HepG2 (cell line): ENCODE results near the gene AK9. TPM values are rescaled to one million over a fixed set of nuclear protein-coding genes. Genes with fewer than 3 reads are reported as not detected.
A peak's percentile ranks its signal among the peaks of the same experiment; 100 is the strongest.

Source experiments
- CENPX ChIP-seq: sonication (generic); formaldehyde crosslinking; IDR thresholded peaks from 2 replicates; pipeline ENCODE4 v1.9.0; 2021; ENCODE audit warnings: mild to moderate bottlenecking, missing genetic modification reagents, moderate library complexity
- FOSL2 ChIP-seq: sonication (generic); formaldehyde crosslinking; IDR thresholded peaks from 2 replicates; pipeline ENCODE4 v1.4.0; 2020; ENCODE audit warnings: missing genetic modification reagents
- KDM1A ChIP-seq: IDR thresholded peaks from 2 replicates; pipeline ENCODE4 v1.6.1; 2016; ENCODE audit warnings: missing compliant biosample characterization
- KLF12 ChIP-seq: sonication (generic); formaldehyde crosslinking; IDR thresholded peaks from 2 replicates; pipeline ENCODE4 v1.4.0; 2020; ENCODE audit warnings: missing genetic modification reagents, borderline replicate concordance
- MIER3 ChIP-seq: IDR thresholded peaks from 2 replicates; pipeline ENCODE4 v1.6.1; 2016; ENCODE audit warnings: missing compliant biosample characterization, borderline replicate concordance
- NCOA5 ChIP-seq: sonication (generic); formaldehyde crosslinking; IDR thresholded peaks from 2 replicates; pipeline ENCODE4 v1.4.0; 2020; ENCODE audit warnings: missing genetic modification reagents
- PAX8 ChIP-seq: sonication (generic); formaldehyde crosslinking; IDR thresholded peaks from 2 replicates; pipeline ENCODE4 v1.8.0; 2022; ENCODE audit warnings: mild to moderate bottlenecking, missing genetic modification reagents, borderline replicate concordance
- RFX5 ChIP-seq: IDR thresholded peaks from 2 replicates; pipeline ENCODE4 v1.6.1; 2011; ENCODE audit warnings: low read depth, low read length, improper control_type of control experiment
- SNRNP70 ChIP-seq: fragments of 200-400 bp; formaldehyde crosslinking; IDR thresholded peaks from 2 replicates; pipeline ENCODE4 v1.6.1; 2017; ENCODE audit warnings: mild to moderate bottlenecking, low read depth, low read length, moderate library complexity
- SPEN ChIP-seq: sonication (generic); formaldehyde crosslinking; IDR thresholded peaks from 2 replicates; pipeline ENCODE4 v1.5.1; 2020; ENCODE audit warnings: low read depth, mild to moderate bottlenecking, missing genetic modification reagents
- ZNF296 ChIP-seq: sonication (generic); formaldehyde crosslinking; conservative IDR thresholded peaks from 2 replicates; pipeline ENCODE4 v1.5.0; 2020; ENCODE audit warnings: mild to moderate bottlenecking, missing genetic modification reagents
- ZNF317 ChIP-seq: sonication (generic); formaldehyde crosslinking; IDR thresholded peaks from 2 replicates; pipeline ENCODE4 v1.5.0; 2020; ENCODE audit warnings: mild to moderate bottlenecking, missing genetic modification reagents
- ZNF333 ChIP-seq: sonication (generic); formaldehyde crosslinking; IDR thresholded peaks from 2 replicates; pipeline ENCODE4 v1.4.0; 2020; ENCODE audit warnings: mild to moderate bottlenecking, missing genetic modification reagents, borderline replicate concordance
- ZNF460 ChIP-seq: sonication (generic); formaldehyde crosslinking; IDR thresholded peaks from 2 replicates; pipeline ENCODE4 v1.5.1; 2020; ENCODE audit warnings: missing genetic modification reagents, mild to moderate bottlenecking, borderline replicate concordance
- ZNF629 ChIP-seq: sonication (generic); formaldehyde crosslinking; conservative IDR thresholded peaks from 2 replicates; pipeline ENCODE4 v1.5.0; 2020; ENCODE audit warnings: missing genetic modification reagents
- ZSCAN12 ChIP-seq: sonication (generic); formaldehyde crosslinking; IDR thresholded peaks from 2 replicates; pipeline ENCODE4 v1.9.0; 2021; ENCODE audit warnings: mild to moderate bottlenecking, missing genetic modification reagents
- polyA plus RNA-seq, 8 experiments: library from polyadenylated mRNA; depleted of rRNA in 3 of 8; stranded (reverse) in 7 of 8; unstranded in 1 of 8; fragments of >200 nt; fragmentation: Illumina TruSeq in 4 of 8; extraction: Trizol in 4 of 8; gene quantifications; 2 replicates each; pipeline versions ENCODE4 v1.2.1 to v1.2.3, GENCODE V29; 2011 to 2016; ENCODE audit warnings: low read depth in 4 of 8, missing spikeins in 1 of 8, mixed read lengths in 1 of 8; ENCODE audit not compliant: insufficient read depth in 1 of 8
- total RNA-seq, 5 experiments: library from RNA; depleted of rRNA; stranded (reverse); fragments of >200 nt; fragmentation: Illumina TruSeq; extraction: Trizol; gene quantifications; 2 replicates each; pipeline ENCODE4 v1.2.3, GENCODE V29; 2016; ENCODE audit warnings: low read depth in 1 of 5
- TF ChIP-seq, protein P1 (sequence below): sonication (generic); formaldehyde crosslinking; conservative IDR thresholded peaks from 2 replicates; pipeline ENCODE4 v1.5.0; 2020; ENCODE audit warnings: missing genetic modification reagents
- TF ChIP-seq, protein P2 (sequence below): sonication (generic); formaldehyde crosslinking; IDR thresholded peaks from 2 replicates; pipeline ENCODE4 v1.8.0; 2022; ENCODE audit warnings: missing genetic modification reagents, low read depth, mild to moderate bottlenecking, borderline replicate concordance
- TF ChIP-seq, protein P3 (sequence below): sonication (generic); formaldehyde crosslinking; IDR thresholded peaks from 2 replicates; pipeline ENCODE4 v1.9.0; 2021; ENCODE audit warnings: mild to moderate bottlenecking, missing genetic modification reagents
- TF ChIP-seq, protein P4 (sequence below): sonication (generic); formaldehyde crosslinking; IDR thresholded peaks from 2 replicates; pipeline ENCODE4 v1.8.0; 2023; ENCODE audit warnings: mild to moderate bottlenecking, missing genetic modification reagents

AK9 gene
- total and polyA plus RNA-seq, 2 of the 13 experiments (the other 11 are each of a cell fraction or from before 2014, with no cell fraction given) = 3.2 to 4.8 TPM

DNA sequence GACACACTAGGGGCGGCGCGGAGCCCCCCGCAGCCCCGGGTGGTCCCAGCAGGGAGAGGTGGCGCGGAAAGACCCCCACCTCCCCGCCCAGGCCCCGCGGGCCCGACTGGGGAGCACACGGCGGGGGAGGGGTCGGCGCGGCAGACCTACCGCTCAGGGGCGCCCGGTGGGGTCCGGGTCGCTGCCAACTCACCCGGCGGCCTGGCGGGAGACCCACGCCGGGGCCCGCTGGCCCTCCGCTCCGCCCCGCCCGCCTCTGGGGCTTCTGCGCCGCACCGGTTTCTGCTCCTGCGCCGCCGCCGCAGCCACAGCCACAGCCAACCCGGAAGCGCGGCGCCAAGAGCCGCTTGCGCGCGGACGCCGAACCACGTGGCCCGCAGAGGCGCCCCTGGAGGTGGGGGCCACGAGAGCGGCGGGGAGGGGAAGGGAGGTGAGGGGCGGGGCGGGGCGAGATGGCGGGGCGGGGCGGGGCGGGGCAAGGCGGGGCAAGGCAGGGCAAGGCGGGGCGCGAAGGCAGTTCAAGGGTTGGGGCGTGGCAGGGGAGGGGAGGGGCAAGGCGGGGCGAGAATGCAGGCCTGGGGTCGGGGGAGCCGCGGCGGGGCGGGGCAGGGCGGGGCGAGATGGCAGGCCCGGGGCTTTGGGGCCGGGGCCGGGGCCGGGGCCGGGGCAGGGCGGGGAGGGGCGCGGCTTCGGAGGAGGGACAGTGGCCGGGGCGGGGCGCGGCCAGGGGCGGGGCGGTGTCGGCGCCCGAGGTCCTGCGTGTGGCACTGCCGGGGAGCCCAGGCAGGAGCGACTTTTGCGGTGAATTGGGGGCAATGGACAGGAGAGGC is 207.9 kb downstream of the AK9 start, which contains the start of gene ZBTB24 (continued):
- TF ChIP-seq, protein P1, sequence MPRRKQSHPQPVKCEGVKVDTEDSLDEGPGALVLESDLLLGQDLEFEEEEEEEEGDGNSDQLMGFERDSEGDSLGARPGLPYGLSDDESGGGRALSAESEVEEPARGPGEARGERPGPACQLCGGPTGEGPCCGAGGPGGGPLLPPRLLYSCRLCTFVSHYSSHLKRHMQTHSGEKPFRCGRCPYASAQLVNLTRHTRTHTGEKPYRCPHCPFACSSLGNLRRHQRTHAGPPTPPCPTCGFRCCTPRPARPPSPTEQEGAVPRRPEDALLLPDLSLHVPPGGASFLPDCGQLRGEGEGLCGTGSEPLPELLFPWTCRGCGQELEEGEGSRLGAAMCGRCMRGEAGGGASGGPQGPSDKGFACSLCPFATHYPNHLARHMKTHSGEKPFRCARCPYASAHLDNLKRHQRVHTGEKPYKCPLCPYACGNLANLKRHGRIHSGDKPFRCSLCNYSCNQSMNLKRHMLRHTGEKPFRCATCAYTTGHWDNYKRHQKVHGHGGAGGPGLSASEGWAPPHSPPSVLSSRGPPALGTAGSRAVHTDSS (CRISPR knock-in tag) = no peak
- TF ChIP-seq ZNF333 (CRISPR knock-in tag) (no peak), ZNF629 (CRISPR knock-in tag) (no peak), MIER3 (CRISPR knock-in tag) (no peak), NCOA5 (CRISPR knock-in tag) (no peak), ZNF296 (CRISPR knock-in tag) (no peak), CENPX (no peak), FOSL2 (no peak), KLF12 (CRISPR knock-in tag) (no peak), ZNF460 (CRISPR knock-in tag) (no peak), SNRNP70 (no peak), ZNF317 (no peak), SPEN (CRISPR knock-in tag) (peak; percentile 54; the same call in 1 of the 2 replicates), RFX5 (no peak), PAX8 (CRISPR knock-in tag) (no peak), ZSCAN12 (CRISPR knock-in tag) (no peak), KDM1A (CRISPR knock-in tag) (no peak)
- TF ChIP-seq, protein P2, sequence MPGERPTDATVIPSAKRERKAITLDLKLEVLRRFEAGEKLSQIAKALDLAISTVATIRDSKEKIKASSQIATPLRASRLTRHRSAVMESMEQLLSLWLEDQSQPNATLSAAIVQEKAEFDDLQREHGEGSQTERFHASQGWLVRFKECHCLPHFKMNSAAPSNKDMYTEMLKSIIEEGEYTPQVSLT (CRISPR knock-in tag) = no peak
- TF ChIP-seq, protein P3, sequence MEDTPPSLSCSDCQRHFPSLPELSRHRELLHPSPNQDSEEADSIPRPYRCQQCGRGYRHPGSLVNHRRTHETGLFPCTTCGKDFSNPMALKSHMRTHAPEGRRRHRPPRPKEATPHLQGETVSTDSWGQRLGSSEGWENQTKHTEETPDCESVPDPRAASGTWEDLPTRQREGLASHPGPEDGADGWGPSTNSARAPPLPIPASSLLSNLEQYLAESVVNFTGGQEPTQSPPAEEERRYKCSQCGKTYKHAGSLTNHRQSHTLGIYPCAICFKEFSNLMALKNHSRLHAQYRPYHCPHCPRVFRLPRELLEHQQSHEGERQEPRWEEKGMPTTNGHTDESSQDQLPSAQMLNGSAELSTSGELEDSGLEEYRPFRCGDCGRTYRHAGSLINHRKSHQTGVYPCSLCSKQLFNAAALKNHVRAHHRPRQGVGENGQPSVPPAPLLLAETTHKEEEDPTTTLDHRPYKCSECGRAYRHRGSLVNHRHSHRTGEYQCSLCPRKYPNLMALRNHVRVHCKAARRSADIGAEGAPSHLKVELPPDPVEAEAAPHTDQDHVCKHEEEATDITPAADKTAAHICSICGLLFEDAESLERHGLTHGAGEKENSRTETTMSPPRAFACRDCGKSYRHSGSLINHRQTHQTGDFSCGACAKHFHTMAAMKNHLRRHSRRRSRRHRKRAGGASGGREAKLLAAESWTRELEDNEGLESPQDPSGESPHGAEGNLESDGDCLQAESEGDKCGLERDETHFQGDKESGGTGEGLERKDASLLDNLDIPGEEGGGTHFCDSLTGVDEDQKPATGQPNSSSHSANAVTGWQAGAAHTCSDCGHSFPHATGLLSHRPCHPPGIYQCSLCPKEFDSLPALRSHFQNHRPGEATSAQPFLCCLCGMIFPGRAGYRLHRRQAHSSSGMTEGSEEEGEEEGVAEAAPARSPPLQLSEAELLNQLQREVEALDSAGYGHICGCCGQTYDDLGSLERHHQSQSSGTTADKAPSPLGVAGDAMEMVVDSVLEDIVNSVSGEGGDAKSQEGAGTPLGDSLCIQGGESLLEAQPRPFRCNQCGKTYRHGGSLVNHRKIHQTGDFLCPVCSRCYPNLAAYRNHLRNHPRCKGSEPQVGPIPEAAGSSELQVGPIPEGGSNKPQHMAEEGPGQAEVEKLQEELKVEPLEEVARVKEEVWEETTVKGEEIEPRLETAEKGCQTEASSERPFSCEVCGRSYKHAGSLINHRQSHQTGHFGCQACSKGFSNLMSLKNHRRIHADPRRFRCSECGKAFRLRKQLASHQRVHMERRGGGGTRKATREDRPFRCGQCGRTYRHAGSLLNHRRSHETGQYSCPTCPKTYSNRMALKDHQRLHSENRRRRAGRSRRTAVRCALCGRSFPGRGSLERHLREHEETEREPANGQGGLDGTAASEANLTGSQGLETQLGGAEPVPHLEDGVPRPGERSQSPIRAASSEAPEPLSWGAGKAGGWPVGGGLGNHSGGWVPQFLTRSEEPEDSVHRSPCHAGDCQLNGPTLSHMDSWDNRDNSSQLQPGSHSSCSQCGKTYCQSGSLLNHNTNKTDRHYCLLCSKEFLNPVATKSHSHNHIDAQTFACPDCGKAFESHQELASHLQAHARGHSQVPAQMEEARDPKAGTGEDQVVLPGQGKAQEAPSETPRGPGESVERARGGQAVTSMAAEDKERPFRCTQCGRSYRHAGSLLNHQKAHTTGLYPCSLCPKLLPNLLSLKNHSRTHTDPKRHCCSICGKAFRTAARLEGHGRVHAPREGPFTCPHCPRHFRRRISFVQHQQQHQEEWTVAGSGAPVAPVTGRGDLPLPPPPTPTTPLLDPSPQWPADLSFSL = no peak; the same call in 1 of the 2 replicates
- TF ChIP-seq, protein P4, sequence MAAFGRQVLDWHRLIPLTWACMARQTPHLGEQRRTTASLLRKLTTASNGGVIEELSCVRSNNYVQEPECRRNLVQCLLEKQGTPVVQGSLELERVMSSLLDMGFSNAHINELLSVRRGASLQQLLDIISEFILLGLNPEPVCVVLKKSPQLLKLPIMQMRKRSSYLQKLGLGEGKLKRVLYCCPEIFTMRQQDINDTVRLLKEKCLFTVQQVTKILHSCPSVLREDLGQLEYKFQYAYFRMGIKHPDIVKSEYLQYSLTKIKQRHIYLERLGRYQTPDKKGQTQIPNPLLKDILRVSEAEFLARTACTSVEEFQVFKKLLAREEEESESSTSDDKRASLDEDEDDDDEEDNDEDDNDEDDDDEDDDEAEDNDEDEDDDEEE (CRISPR knock-in tag) = peak; percentile 79; the same call in 1 of the 2 replicates
